Breast epithelium (tissue), 4 donors: ENCODE results near the gene ZNF92. TPM values are rescaled to one million over a fixed set of nuclear protein-coding genes. Genes with fewer than 3 reads are reported as not detected.

Experiments used
- DNase-seq, 2 donors: peaks; one replicate each; pipeline ENCODE4 v3.0.0-alpha.2; 2019; ENCODE audit warnings: low spot score in 2 of 2
- H3K27ac ChIP-seq, 2 donors: fragments of 200-600 bp; sonication (generic) in 1 of 2; one replicate each; pipeline ENCODE4 v1.5.1; 2016 to 2019; ENCODE audit warnings: mild to moderate bottlenecking in 1 of 2
- H3K27me3 ChIP-seq, 2 donors: fragments of 200-600 bp; sonication (generic) in 1 of 2; one replicate each; pipeline versions ENCODE4 v1.5.1 to v1.6.0; 2017 to 2019; ENCODE audit warnings: control low read depth in 1 of 2, mild to moderate bottlenecking in 1 of 2
- H3K36me3 ChIP-seq: fragments of 200-600 bp; one replicate; pipeline ENCODE4 v1.5.1; 2019
- H3K4me1 ChIP-seq, 2 donors: fragments of 200-600 bp; sonication (generic); one replicate each; pipeline ENCODE4 v1.5.1; 2016 to 2019; ENCODE audit warnings: control low read depth in 1 of 2
- H3K4me3 ChIP-seq, 3 donors: fragments of 200-600 bp; sonication (generic); 1 replicate in 2 of 3; 2 replicates in 1 of 3; pipeline ENCODE4 v1.5.1; 2016 to 2019; ENCODE audit warnings: mild to moderate bottlenecking in 3 of 3, moderate library complexity in 2 of 3
- H3K9me3 ChIP-seq, 2 donors: fragments of 200-600 bp; sonication (generic) in 1 of 2; one replicate each; pipeline ENCODE4 v1.5.1; 2016 to 2019; ENCODE audit warnings: control low read depth in 1 of 2
- POLR2A ChIP-seq: fragments of 450-650 bp; IDR thresholded peaks from one replicate; pipeline ENCODE4 v1.6.1; 2016; ENCODE audit warnings: antibody characterized with exemption, mild to moderate bottlenecking, moderate library complexity
- POLR2AphosphoS5 ChIP-seq, 3 donors: sonication (generic); formaldehyde crosslinking; IDR thresholded peaks; one replicate each; pipeline ENCODE4 v1.6.1; 2017; ENCODE audit warnings: antibody characterized with exemption in 3 of 3
- intact Hi-C: fragments of 100-400 bp; cut with DNase I; formaldehyde crosslinking; loops from one replicate; pipeline ENCODE4 v1.15.1; 2023; ENCODE audit warnings: low total_unique reads
- total RNA-seq, 3 donors: library from RNA; depleted of rRNA; stranded (reverse); fragments of >200 nt; gene quantifications; one replicate each; pipeline ENCODE4 v1.1.0, GENCODE V29; 2016
- TF ChIP-seq, protein P1 (sequence below), 3 donors: fragments of 450-650 bp; IDR thresholded peaks; one replicate each; pipeline ENCODE4 v1.5.1; 2016 to 2017; ENCODE audit warnings: antibody characterized with exemption in 3 of 3, mild to moderate bottlenecking in 3 of 3, moderate library complexity in 3 of 3

Gene ZNF92
- total RNA-seq, 3 donors from 2014 or later = 7.7 to 38.8 (median 28.5) TPM

DNA sequence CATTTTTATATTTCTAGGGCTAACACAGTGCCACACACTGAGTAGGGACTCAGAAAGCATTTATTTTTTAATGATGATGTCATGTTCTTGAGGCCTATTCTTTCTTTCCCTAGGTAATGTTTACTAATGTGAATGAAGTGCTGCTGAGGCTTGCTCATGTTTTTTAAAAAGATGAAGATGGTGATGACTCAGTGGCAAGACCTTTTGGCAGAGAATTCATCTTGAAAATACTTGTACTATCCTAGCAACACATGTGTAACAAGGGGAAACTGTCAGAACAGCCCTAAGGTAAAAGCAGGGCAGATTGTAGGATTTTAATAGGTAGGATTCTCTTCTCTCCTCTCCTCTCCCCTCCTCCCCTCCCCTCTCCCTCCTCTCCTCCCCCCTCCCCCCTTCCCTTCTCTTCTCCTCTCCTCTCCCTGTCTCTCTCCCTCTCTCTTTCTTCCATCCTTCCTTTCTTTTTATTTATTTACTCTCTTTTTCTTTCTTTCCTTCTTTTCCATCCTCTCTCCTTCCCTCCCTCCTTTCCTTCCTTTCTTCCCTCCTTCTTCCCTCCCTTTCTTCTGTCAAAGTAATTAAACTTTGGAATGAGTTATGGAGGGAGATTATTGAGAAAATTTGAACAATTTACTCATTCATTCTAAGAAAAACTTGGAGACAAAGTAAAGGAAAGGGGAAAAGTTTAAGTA is 75.3 kb downstream of the ZNF92 start:
- intact Hi-C loops = no loop called here
- Histone ChIP-seq H3K4me3 (no peak overlapping the region), H3K36me3 (no peaks in the 10 kb centered on the region), H3K27me3 (no peaks in the 10 kb centered on the region), H3K9me3 (peaks cover 0 to 10% of the 10 kb centered on the region in 2 donors), H3K4me1 (no peaks in the 10 kb centered on the region), H3K27ac (peak overlapping the region; percentile 6 to 55)
- DNase-seq = no peak
- TF ChIP-seq POLR2AphosphoS5 (IDR thresholded peaks at IDR 0.05) (no peak), POLR2A (no peak)
- TF ChIP-seq, protein P1, sequence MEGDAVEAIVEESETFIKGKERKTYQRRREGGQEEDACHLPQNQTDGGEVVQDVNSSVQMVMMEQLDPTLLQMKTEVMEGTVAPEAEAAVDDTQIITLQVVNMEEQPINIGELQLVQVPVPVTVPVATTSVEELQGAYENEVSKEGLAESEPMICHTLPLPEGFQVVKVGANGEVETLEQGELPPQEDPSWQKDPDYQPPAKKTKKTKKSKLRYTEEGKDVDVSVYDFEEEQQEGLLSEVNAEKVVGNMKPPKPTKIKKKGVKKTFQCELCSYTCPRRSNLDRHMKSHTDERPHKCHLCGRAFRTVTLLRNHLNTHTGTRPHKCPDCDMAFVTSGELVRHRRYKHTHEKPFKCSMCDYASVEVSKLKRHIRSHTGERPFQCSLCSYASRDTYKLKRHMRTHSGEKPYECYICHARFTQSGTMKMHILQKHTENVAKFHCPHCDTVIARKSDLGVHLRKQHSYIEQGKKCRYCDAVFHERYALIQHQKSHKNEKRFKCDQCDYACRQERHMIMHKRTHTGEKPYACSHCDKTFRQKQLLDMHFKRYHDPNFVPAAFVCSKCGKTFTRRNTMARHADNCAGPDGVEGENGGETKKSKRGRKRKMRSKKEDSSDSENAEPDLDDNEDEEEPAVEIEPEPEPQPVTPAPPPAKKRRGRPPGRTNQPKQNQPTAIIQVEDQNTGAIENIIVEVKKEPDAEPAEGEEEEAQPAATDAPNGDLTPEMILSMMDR (IDR thresholded peaks at IDR 0.05) = no peak

DNA sequence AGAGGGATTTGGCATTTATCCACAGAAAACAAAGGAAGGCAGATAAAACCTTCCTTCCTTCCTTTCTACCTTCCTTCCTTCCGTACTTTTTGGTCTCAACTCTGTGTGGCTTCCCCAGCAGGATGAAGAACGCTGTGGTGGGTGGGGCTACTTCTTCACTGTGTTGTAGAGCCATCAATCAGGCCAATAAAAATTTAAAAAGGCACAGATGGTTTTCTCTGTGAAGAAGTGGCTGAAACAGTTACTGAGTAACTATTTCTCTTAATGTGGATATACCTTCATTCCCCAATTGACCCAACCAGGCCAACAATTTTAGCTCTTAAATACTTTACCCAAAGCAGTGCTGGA is 75.8 kb downstream of the ZNF92 start:
- Histone ChIP-seq H3K4me1 (no peaks in the 10 kb centered on the region), H3K27ac (peak overlapping the region; percentile 6 to 44), H3K36me3 (no peaks in the 10 kb centered on the region), H3K27me3 (no peaks in the 10 kb centered on the region), H3K9me3 (peaks cover 0 to 10% of the 10 kb centered on the region in 2 donors), H3K4me3 (no peak overlapping the region)
- no peak for DNase-seq
- TF ChIP-seq POLR2AphosphoS5 (IDR thresholded peaks at IDR 0.05) (no peak), POLR2A (no peak)
- TF ChIP-seq, protein P1 (IDR thresholded peaks at IDR 0.05) = no peak
- intact Hi-C loops = no loop called here
